Keratinocyte (primary cell): Measurements from ENCODE around the gene TPM4.

Experiments
- EZH2 ChIP-seq: IDR thresholded peaks from one replicate; pipeline ENCODE4 v1.6.1; 2012; ENCODE audit warnings: inconsistent platforms, mild to moderate bottlenecking, low read length, moderate library complexity
- TF ChIP-seq, protein P1 (sequence below), 3 experiments: IDR thresholded peaks in 1 of 3; conservative IDR thresholded peaks in 1 of 3; optimal IDR thresholded peaks in 1 of 3; 2 replicates in 2 of 3; 3 replicates in 1 of 3; pipeline versions ENCODE3 to v1.5.1; 2011; ENCODE audit warnings: low read length in 3 of 3, mild to moderate bottlenecking in 3 of 3, moderate library complexity in 2 of 3, control low read depth in 1 of 3, inconsistent platforms in 1 of 3; ENCODE audit not compliant: insufficient read depth in 2 of 3; ENCODE audit errors: extremely low read depth in 1 of 3

DNA sequence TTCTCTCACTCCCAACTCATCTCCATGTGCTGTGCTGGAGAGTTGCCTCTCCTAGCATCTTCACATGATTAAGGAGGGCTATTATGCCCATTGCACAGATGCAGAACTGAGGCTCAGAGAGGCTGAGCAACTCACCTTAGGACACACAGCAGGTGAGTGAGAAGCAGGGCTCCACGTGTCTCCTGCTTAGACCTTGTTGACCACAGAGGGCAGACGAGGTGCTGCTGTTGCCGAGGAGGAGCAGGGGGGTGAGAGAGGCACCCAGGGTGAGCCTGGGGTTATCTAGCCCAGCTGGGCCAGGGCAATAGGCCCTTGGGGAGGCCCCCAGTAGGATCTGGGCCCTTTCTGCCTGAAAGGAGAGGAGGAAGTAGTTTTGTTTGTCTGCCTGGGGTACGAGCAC lies 64.7 kb downstream of the TPM4 start:
- TF ChIP-seq, protein P1, sequence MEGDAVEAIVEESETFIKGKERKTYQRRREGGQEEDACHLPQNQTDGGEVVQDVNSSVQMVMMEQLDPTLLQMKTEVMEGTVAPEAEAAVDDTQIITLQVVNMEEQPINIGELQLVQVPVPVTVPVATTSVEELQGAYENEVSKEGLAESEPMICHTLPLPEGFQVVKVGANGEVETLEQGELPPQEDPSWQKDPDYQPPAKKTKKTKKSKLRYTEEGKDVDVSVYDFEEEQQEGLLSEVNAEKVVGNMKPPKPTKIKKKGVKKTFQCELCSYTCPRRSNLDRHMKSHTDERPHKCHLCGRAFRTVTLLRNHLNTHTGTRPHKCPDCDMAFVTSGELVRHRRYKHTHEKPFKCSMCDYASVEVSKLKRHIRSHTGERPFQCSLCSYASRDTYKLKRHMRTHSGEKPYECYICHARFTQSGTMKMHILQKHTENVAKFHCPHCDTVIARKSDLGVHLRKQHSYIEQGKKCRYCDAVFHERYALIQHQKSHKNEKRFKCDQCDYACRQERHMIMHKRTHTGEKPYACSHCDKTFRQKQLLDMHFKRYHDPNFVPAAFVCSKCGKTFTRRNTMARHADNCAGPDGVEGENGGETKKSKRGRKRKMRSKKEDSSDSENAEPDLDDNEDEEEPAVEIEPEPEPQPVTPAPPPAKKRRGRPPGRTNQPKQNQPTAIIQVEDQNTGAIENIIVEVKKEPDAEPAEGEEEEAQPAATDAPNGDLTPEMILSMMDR (optimal IDR thresholded peaks at IDR 0.05 in 1 of 3, IDR thresholded peaks at IDR 0.05 in 1 of 3, conservative IDR thresholded peaks at IDR 0.05 in 1 of 3; ENCODE audit: extremely low read depth in 1 of 3, insufficient read depth in 2 of 3, low read length in 3 of 3): no peak
- TF ChIP-seq EZH2: no peak
